ENCODE data around the gene ACAD9. TPM values are rescaled to one million over a fixed set of nuclear protein-coding genes. Genes with fewer than 3 reads are reported as not detected.

Gene ACAD9
- total and polyA plus RNA-seq, 9 of the 15 experiments (the other 6 are each of a cell fraction or from before 2014, with no cell fraction given): 10.2 to 32.6 (median 22.8) TPM

DNA sequence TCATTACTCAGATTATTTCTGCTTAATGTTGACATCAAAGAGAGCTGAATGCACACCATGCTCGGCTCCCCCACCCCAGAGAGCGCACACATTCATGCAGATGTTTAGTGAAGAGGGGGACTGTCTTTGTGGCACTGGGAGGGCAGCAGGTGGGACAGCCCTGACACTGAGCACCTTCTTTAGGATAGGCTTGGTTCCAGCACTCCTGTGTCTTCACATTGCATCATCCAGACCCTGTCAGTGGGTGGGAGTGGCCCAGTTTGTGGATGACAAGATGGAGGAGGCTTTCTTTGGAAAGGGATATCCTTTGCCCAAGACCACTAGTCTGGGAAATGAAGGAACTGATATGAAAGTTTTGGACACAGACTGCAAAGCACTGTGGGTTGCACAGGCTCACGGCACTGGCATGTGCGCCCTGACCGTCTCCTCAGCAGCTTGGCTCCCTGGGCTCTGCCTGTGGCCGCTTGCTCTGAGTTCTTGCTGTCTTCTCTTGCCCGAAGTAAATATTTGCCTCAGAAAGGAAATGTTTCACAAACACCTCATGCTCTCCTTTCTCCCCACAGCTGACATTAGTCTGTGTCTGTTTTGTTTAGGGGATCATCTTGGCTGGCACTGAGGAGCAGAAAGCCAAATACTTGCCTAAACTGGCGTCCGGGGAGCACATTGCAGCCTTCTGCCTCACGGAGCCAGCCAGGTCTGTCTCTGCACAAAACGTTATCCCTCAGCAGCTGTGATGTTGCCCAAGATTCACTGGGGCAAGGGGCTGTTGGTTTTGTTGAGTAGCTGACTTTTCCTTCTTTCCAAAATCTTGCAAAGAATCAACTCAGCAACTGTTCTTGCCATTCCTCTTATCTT, 16.6 kb downstream of the ACAD9 start (continued):
- TF ChIP-seq ZNF644 (tag; IDR thresholded peaks at IDR 0.05; ENCODE audit: low read depth): peak; percentile 75

DNA sequence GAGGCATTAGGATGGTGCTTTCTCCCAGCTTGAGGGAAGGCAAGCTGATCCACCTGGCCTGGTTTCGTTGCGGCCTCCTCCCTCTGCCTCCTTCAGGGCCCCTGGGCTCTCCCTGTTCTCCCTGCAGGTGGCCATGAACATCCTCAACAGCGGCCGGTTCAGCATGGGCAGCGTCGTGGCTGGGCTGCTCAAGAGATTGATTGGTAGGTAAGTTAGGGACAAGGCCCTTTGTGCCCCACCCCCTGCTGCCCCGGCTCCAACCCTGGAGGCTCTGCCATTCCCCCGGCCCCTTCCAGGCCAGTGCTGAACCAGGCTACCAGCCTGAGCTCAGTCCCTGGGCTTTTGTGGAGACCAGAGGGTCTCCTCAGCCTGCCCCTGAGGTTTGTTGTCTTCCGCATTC, 23.0 kb downstream of the ACAD9 start:
- Histone ChIP-seq H3K4me2 (ENCODE audit: insufficient read depth, low read length) (no peak overlapping the region), H3K4me3 (no peak overlapping the region), H3K27me3 (ENCODE audit: control insufficient read depth in 2 of 2, insufficient read depth in 2 of 2, low read length in 2 of 2) (no peaks in the 10 kb centered on the region), H3K9ac (ENCODE audit: insufficient read depth in 1 of 2, low read depth in 2 of 2, low read length in 2 of 2) (no peak overlapping the region), H3K9me3 (replicated peaks; ENCODE audit: control insufficient read depth, insufficient read depth, low read depth, low read length) (no peaks in the 10 kb centered on the region), H3K36me3 (ENCODE audit: control insufficient read depth, insufficient read depth, low read length) (peaks cover 92% of the 10 kb centered on the region; the same call in 2 of the 3 replicates), H3K27ac (ENCODE audit: extremely low read depth, low read depth, low read length) (no peak overlapping the region), H2AFZ (ENCODE audit: low read depth, low read length) (no peak overlapping the region), H3K79me2 (ENCODE audit: control insufficient read depth, insufficient read depth, low read length) (no peaks in the 10 kb centered on the region), H4K20me1 (replicated peaks; ENCODE audit: control insufficient read depth, insufficient read depth, low read length) (no peaks in the 10 kb centered on the region), H3K9me1 (ENCODE audit: control insufficient read depth, insufficient read depth, low read length) (no peaks in the 10 kb centered on the region), H3K4me1 (replicated peaks in 1 of 2; ENCODE audit: control insufficient read depth in 2 of 2, insufficient read depth in 2 of 2, low read length in 2 of 2) (no peaks in the 10 kb centered on the region)
- BruUV-seq (replicated peaks): no TSS peak
- POLR2A ChIA-PET: interaction anchor here (0.7 kb wide), 1 partner anchor 35 kb away, joined by 3 read pairs; no protein-coding TSS in a partner anchor
- FAIRE-seq (no peak), DNase-seq (ENCODE audit: extremely low read depth in 1 of 4, low spot score in 3 of 4) (no peak), ATAC-seq (no peak)
- TF ChIP-seq PTRF (tag; IDR thresholded peaks at IDR 0.05): no peak
- no peak for TF ChIP-seq CHCHD3 (CRISPR knock-in tag; IDR thresholded peaks at IDR 0.05)
- TF ChIP-seq, protein P1, sequence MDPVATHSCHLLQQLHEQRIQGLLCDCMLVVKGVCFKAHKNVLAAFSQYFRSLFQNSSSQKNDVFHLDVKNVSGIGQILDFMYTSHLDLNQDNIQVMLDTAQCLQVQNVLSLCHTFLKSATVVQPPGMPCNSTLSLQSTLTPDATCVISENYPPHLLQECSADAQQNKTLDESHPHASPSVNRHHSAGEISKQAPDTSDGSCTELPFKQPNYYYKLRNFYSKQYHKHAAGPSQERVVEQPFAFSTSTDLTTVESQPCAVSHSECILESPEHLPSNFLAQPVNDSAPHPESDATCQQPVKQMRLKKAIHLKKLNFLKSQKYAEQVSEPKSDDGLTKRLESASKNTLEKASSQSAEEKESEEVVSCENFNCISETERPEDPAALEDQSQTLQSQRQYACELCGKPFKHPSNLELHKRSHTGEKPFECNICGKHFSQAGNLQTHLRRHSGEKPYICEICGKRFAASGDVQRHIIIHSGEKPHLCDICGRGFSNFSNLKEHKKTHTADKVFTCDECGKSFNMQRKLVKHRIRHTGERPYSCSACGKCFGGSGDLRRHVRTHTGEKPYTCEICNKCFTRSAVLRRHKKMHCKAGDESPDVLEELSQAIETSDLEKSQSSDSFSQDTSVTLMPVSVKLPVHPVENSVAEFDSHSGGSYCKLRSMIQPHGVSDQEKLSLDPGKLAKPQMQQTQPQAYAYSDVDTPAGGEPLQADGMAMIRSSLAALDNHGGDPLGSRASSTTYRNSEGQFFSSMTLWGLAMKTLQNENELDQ (CRISPR knock-in tag; IDR thresholded peaks at IDR 0.05; ENCODE audit: borderline replicate concordance): no peak
- no peak for TF ChIP-seq DACH1 (IDR thresholded peaks at IDR 0.05; ENCODE audit: partially characterized antibody)
- TF ChIP-seq, protein P2, sequence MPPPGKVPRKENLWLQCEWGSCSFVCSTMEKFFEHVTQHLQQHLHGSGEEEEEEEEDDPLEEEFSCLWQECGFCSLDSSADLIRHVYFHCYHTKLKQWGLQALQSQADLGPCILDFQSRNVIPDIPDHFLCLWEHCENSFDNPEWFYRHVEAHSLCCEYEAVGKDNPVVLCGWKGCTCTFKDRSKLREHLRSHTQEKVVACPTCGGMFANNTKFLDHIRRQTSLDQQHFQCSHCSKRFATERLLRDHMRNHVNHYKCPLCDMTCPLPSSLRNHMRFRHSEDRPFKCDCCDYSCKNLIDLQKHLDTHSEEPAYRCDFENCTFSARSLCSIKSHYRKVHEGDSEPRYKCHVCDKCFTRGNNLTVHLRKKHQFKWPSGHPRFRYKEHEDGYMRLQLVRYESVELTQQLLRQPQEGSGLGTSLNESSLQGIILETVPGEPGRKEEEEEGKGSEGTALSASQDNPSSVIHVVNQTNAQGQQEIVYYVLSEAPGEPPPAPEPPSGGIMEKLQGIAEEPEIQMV (tag; conservative IDR thresholded peaks at IDR 0.05; ENCODE audit: low read depth): no peak
- no peak for TF ChIP-seq IFI16 (CRISPR knock-in tag; IDR thresholded peaks at IDR 0.05)
- TF ChIP-seq YY1 (IDR thresholded peaks at IDR 0.05; ENCODE audit: borderline replicate concordance in 1 of 3, control insufficient read depth in 1 of 3, extremely low read depth in 1 of 3, insufficient read depth in 3 of 3, insufficient read length in 1 of 3, insufficient replicate concordance in 2 of 3, low read depth in 1 of 3, low read length in 2 of 3): no peak
- no peak for TF ChIP-seq ZNF146 (CRISPR knock-in tag; IDR thresholded peaks at IDR 0.05; ENCODE audit: unreplicated experiment)
- TF ChIP-seq, protein P3, sequence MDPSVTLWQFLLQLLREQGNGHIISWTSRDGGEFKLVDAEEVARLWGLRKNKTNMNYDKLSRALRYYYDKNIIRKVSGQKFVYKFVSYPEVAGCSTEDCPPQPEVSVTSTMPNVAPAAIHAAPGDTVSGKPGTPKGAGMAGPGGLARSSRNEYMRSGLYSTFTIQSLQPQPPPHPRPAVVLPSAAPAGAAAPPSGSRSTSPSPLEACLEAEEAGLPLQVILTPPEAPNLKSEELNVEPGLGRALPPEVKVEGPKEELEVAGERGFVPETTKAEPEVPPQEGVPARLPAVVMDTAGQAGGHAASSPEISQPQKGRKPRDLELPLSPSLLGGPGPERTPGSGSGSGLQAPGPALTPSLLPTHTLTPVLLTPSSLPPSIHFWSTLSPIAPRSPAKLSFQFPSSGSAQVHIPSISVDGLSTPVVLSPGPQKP (CRISPR knock-in tag; IDR thresholded peaks at IDR 0.05): no peak
- 80% methylated on average over 2 of the region's 9 CpGs for WGBS (ENCODE audit: insufficient coverage, low coverage, missing lambda C conversion rate)
- intact Hi-C loops (cut with micrococcal nuclease): no loop called here
- in situ Hi-C loops (cut with MboI): no loop called here
- CTCF ChIA-PET (ENCODE audit: low intra/inter-chr PET ratio): no interaction called here
